HCT116 (cell line): Measurements from ENCODE around the gene LCLAT1.

Source experiments
- CEBPB ChIP-seq: IDR thresholded peaks from 2 replicates; pipeline ENCODE4 v1.6.1; 2012; ENCODE audit warnings: low read depth
- EZH2 ChIP-seq: fragments of 200-600 bp; sonication (generic); IDR thresholded peaks from 2 replicates; pipeline ENCODE4 v1.6.1; 2017; ENCODE audit warnings: antibody characterized with exemption, mixed run types
- JUND ChIP-seq: IDR thresholded peaks from 2 replicates; pipeline ENCODE4 v1.6.1; 2012
- POLR2A ChIP-seq: IDR thresholded peaks from 2 replicates; pipeline ENCODE4 v1.7.0; 2011; ENCODE audit warnings: borderline replicate concordance; ENCODE audit not compliant: insufficient read depth, insufficient read length; ENCODE audit errors: extremely low read depth
- RAD21 ChIP-seq: IDR thresholded peaks from 2 replicates; pipeline ENCODE4 v1.6.1; 2012; ENCODE audit warnings: low read depth, mild to moderate bottlenecking
- YY1 ChIP-seq: IDR thresholded peaks from 2 replicates; pipeline ENCODE4 v1.6.1; 2011; ENCODE audit warnings: low read length, low read depth, moderate library complexity, mild to moderate bottlenecking; ENCODE audit not compliant: insufficient replicate concordance; ENCODE audit errors: extremely low read depth
- TF ChIP-seq, protein P1 (sequence below), 3 experiments: fragments of 200-600 bp in 1 of 3; sonication (generic) in 1 of 3; IDR thresholded peaks in 2 of 3; conservative IDR thresholded peaks in 1 of 3; 2 replicates each; pipeline ENCODE4 v1.5.1; 2012 to 2017; ENCODE audit warnings: low read depth in 2 of 3, low read length in 2 of 3, antibody characterized with exemption in 1 of 3, borderline replicate concordance in 1 of 3, control low read depth in 1 of 3, mild to moderate bottlenecking in 1 of 3, mixed read lengths in 1 of 3, mixed run types in 1 of 3, moderate library complexity in 1 of 3; ENCODE audit not compliant: insufficient read depth in 1 of 3

GRCh38 chr2:30410217-30410616 is 36.8 kb upstream of the LCLAT1 start:
- TF ChIP-seq, protein P1, sequence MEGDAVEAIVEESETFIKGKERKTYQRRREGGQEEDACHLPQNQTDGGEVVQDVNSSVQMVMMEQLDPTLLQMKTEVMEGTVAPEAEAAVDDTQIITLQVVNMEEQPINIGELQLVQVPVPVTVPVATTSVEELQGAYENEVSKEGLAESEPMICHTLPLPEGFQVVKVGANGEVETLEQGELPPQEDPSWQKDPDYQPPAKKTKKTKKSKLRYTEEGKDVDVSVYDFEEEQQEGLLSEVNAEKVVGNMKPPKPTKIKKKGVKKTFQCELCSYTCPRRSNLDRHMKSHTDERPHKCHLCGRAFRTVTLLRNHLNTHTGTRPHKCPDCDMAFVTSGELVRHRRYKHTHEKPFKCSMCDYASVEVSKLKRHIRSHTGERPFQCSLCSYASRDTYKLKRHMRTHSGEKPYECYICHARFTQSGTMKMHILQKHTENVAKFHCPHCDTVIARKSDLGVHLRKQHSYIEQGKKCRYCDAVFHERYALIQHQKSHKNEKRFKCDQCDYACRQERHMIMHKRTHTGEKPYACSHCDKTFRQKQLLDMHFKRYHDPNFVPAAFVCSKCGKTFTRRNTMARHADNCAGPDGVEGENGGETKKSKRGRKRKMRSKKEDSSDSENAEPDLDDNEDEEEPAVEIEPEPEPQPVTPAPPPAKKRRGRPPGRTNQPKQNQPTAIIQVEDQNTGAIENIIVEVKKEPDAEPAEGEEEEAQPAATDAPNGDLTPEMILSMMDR (IDR thresholded peaks at IDR 0.05 in 2 of 3, conservative IDR thresholded peaks at IDR 0.05 in 1 of 3; ENCODE audit: borderline replicate concordance in 1 of 3, insufficient read depth in 1 of 3, low read depth in 2 of 3, low read length in 2 of 3), result no peak
- TF ChIP-seq RAD21, result no peak
- TF ChIP-seq JUND, result peak; percentile 38; the same call in 1 of the 2 replicates
- TF ChIP-seq POLR2A, result no peak
- TF ChIP-seq YY1, result no peak
- TF ChIP-seq CEBPB, result no peak
- TF ChIP-seq EZH2, result no peak
